ENCODE results near the gene RBCK1.

Gene RBCK1

GRCh38 chr20:418858-419365 lies 10.8 kb downstream of the RBCK1 start:
- Histone ChIP-seq H3K4me2 (no peak overlapping the region), H3K36me3 (peaks cover 66 to 90% (median 73%) of the 10 kb centered on the region in 11 experiments), H3K9ac (no peak overlapping the region), H3K4me3 (no peak overlapping the region), H3K4me1 (peaks cover 0 to 17% (median 11%) of the 10 kb centered on the region in 10 experiments; a peak in 16 of 20 replicates), H4K20me1 (peaks cover 5 to 55% (median 18%) of the 10 kb centered on the region in 11 experiments; a peak in 15 of 22 replicates), H3K27me3 (no peaks in the 10 kb centered on the region), H3K27ac (no peak overlapping the region), H3K9me3 (replicated peaks in 1 of 11) (no peaks in the 10 kb centered on the region)
- TF ChIP-seq Cebpa-rat (IDR thresholded peaks at IDR 0.05), result no peak

GRCh38 chr20:419556-420165 lies 11.6 kb downstream of the RBCK1 start:
- Histone ChIP-seq H3K4me3 (no peak overlapping the region), H3K36me3 (peaks cover 71 to 92% (median 80%) of the 10 kb centered on the region in 11 experiments), H3K27ac (no peak overlapping the region), H3K4me2 (no peak overlapping the region), H3K27me3 (no peaks in the 10 kb centered on the region), H3K4me1 (peaks cover 0 to 17% (median 11%) of the 10 kb centered on the region in 10 experiments; a peak in 16 of 20 replicates), H4K20me1 (peaks cover 0 to 55% (median 20%) of the 10 kb centered on the region in 11 experiments; a peak in 14 of 22 replicates), H3K9me3 (replicated peaks in 1 of 11) (no peaks in the 10 kb centered on the region), H3K9ac (no peak overlapping the region)
- TF ChIP-seq Cebpa-rat (IDR thresholded peaks at IDR 0.05), result no peak

DNA sequence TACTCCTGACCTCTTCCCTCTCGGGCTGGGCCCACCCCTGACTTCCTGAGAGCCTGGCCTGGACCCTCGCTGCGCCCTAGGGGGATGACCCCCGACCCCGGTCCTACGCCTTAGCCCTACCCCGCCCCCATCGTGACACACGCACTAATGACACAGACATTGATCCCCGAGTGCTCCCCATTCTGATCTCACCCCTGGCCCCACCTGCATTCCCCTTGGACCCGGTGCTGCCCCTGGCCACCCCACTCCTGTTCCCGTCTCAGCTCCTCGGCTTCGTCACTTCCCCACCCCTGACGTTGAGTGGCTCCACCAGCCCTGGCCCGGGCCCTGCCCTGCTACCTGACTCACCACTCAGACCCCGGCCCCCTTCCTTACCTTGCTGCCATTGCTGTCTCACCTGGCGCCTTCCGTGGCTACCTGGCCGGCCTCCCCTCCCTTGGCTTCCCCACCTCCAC lies 12.1 kb downstream of the RBCK1 start:
- H3K4me1 ChIP-seq, result peaks cover 0 to 17% (median 11%) of the 10 kb centered on the region in 10 experiments; a peak in 16 of 20 replicates
- no peak overlapping the region for H3K27ac ChIP-seq
- H3K9me3 ChIP-seq (replicated peaks in 1 of 11), result no peaks in the 10 kb centered on the region
- H3K4me3 ChIP-seq, result no peak overlapping the region
- H4K20me1 ChIP-seq, result peaks cover 0 to 52% (median 20%) of the 10 kb centered on the region in 11 experiments; a peak in 14 of 22 replicates
- H3K9ac ChIP-seq, result no peak overlapping the region
- H3K27me3 ChIP-seq, result no peaks in the 10 kb centered on the region
- H3K36me3 ChIP-seq, result peaks cover 71 to 94% (median 82%) of the 10 kb centered on the region in 11 experiments
- TF ChIP-seq Cebpa-rat (IDR thresholded peaks at IDR 0.05), result no peak
- H3K4me2 ChIP-seq, result no peak overlapping the region

GRCh38 chr20:420721-421574 lies 12.8 kb downstream of the RBCK1 start:
- Histone ChIP-seq H3K4me2 (no peak overlapping the region), H3K27ac (no peak overlapping the region), H3K4me1 (peaks cover 0 to 12% (median 8%) of the 10 kb centered on the region in 10 experiments; a peak in 16 of 20 replicates), H3K4me3 (no peak overlapping the region), H3K9ac (no peak overlapping the region), H3K9me3 (replicated peaks in 1 of 11) (no peaks in the 10 kb centered on the region), H3K36me3 (peaks cover 71 to 92% (median 80%) of the 10 kb centered on the region in 11 experiments), H3K27me3 (no peaks in the 10 kb centered on the region), H4K20me1 (peaks cover 0 to 45% (median 14%) of the 10 kb centered on the region in 11 experiments; a peak in 13 of 22 replicates)
- TF ChIP-seq Cebpa-rat (IDR thresholded peaks at IDR 0.05), result no peak

DNA sequence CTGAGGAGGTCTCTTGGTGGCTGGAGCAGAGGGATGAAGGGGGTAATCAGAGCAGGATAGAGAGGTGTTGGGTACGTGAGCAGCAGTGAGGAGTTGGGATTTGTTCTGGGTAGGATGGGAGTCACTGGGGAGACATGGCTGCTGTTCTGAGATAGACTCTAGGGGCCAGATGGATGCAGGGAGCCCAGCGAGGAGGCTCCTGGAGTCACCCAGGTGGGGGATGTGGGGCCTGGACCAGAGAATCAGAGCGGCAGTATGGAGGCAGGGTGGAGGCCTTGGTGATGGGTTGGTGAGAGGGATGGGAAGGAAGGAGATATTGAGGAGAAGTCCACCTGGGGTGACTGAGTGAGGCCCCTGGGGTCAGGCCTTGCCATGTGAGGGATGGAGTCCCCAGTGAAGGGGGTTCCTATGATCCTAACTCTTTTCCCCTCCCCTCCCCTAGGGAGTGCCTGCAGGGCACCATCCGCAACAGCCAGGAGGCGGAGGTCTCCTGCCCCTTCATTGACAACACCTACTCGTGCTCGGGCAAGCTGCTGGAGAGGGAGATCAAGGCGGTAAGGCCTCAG lies 13.7 kb downstream of the RBCK1 start:
- no peaks in the 10 kb centered on the region for H3K9me3 ChIP-seq (replicated peaks in 1 of 11)
- no peak overlapping the region for H3K9ac ChIP-seq
- peaks cover 0 to 42% (median 12%) of the 10 kb centered on the region in 11 experiments; a peak in 13 of 22 replicates for H4K20me1 ChIP-seq
- no peak overlapping the region for H3K4me3 ChIP-seq
- H3K27ac ChIP-seq, result no peak overlapping the region
- no peak for TF ChIP-seq Cebpa-rat (IDR thresholded peaks at IDR 0.05)
- peaks cover 75 to 92% (median 78%) of the 10 kb centered on the region in 11 experiments for H3K36me3 ChIP-seq
- peaks cover 0 to 9% (median 7%) of the 10 kb centered on the region in 10 experiments; a peak in 12 of 20 replicates for H3K4me1 ChIP-seq
- no peak overlapping the region for H3K4me2 ChIP-seq
- H3K27me3 ChIP-seq, result no peaks in the 10 kb centered on the region

- Histone ChIP-seq H3K4me1 (0 out of 20 replicates have a peak, but pooled peaks cover 0 to 4% (median 0%) of the 10 kb centered on the region in 10 experiments), H3K9ac (no peak overlapping the region), H3K27me3 (no peaks in the 10 kb centered on the region), H3K27ac (no peak overlapping the region), H3K36me3 (peaks cover 70 to 98% (median 89%) of the 10 kb centered on the region in 11 experiments), H3K4me3 (no peak overlapping the region), H4K20me1 (peaks cover under 1 to 52% (median 18%) of the 10 kb centered on the region in 11 experiments; a peak in 19 of 22 replicates), H3K4me2 (no peak overlapping the region), H3K9me3 (replicated peaks in 1 of 11) (no peaks in the 10 kb centered on the region)
- no peak for TF ChIP-seq Cebpa-rat (IDR thresholded peaks at IDR 0.05)
Measured at GRCh38 chr20:426566-426965, 18.5 kb downstream of the RBCK1 start.

DNA sequence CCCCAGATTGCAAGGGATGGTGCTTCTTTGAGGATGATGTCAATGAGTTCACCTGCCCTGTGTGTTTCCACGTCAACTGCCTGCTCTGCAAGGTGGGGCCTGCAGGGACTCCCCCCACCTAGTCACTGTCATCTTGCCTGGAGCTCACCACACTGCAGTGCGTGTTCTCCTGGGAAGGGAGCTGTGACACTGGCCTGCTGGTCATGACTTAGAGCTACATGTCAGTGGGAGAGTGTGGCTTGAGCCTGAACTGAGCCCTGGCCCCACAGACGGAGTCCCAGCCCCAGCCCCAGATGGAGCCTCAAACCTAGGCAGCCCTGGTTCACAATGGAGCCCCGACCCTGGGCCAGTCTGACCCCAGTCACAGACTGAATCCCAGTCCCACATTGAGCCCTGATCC lies 19.3 kb downstream of the RBCK1 start:
- H4K20me1 ChIP-seq, result peaks cover 6 to 52% (median 26%) of the 10 kb centered on the region in 11 experiments; a peak in 20 of 22 replicates
- TF ChIP-seq Cebpa-rat (IDR thresholded peaks at IDR 0.05), result no peak
- peaks cover 67 to 98% (median 89%) of the 10 kb centered on the region in 11 experiments for H3K36me3 ChIP-seq
- H3K4me2 ChIP-seq, result no peak overlapping the region
- H3K9ac ChIP-seq, result no peak overlapping the region
- H3K4me3 ChIP-seq, result no peak overlapping the region
- H3K27ac ChIP-seq, result no peak overlapping the region
- H3K27me3 ChIP-seq, result no peaks in the 10 kb centered on the region
- no peaks in the 10 kb centered on the region for H3K9me3 ChIP-seq (replicated peaks in 1 of 11)
- peaks cover 0 to 8% (median 4%) of the 10 kb centered on the region in 10 experiments; a peak in 16 of 20 replicates for H3K4me1 ChIP-seq

DNA sequence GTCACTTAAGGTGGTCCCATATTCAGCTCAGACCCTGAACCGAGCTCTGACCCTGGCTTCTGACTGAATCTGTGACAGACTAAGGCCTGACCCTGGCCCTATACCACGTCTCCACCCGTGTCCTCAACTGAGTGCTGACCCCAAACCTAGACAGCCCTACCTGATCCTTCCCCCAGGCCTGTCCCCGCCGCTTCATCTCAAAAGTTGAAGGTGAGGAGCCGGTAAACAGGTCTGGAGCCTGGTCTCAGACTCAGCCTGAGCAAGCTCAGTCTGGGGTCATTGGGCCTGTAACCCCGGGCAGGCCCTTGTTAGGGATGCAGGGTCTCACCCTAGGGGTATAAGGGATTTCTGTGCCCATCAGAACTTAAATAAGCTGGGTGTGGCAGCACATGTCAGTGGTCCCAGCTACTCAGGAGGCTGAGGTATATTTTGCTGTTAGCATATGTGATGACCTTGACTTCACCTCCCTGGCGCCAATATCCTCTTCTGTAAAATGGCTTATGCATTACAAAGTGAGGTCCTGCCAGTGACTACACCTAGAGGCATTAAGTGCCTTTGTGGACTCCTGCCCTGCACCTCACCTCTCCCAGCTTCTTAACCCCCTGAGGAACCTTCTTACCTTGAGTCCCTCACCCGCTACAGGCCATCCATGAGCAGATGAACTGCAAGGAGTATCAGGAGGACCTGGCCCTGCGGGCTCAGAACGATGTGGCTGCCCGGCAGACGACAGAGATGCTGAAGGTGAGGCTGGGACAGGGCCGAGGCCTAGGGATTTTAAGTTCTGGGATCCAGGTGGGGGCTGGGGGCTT lies 20.0 kb downstream of the RBCK1 start:
- Histone ChIP-seq H3K27ac (no peak overlapping the region; a peak in 1 of 22 replicates), H3K4me2 (no peak overlapping the region), H3K27me3 (no peaks in the 10 kb centered on the region), H4K20me1 (peaks cover 6 to 57% (median 33%) of the 10 kb centered on the region in 11 experiments; a peak in 20 of 22 replicates), H3K4me3 (no peak overlapping the region), H3K4me1 (peaks cover 5 to 14% (median 10%) of the 10 kb centered on the region in 10 experiments), H3K36me3 (peaks cover 64 to 96% (median 85%) of the 10 kb centered on the region in 11 experiments), H3K9me3 (replicated peaks in 1 of 11) (no peaks in the 10 kb centered on the region), H3K9ac (0 out of 22 replicates have a peak overlapping the region, but pooled peaks of 1 of the 11 experiments have one; percentile 18)
- no peak for TF ChIP-seq Cebpa-rat (IDR thresholded peaks at IDR 0.05)

All from BLaER1 treated with 17β-estradiol and CSF1 and Interleukin-3, amounts not matched to agents 10 nM and 100 nM (cell line).